Stimulated activated CD4-positive, alpha-beta T cell treated with anti-CD3 and anti-CD28 coated beads, TNF-alpha, amount 100 ng/mL, for 4 hours (primary cell): ENCODE results near the gene TPD52L1.

ENCODE experiments used
- DNase-seq, 3 experiments: peaks; one replicate each; pipeline ENCODE4 v3.0.0-alpha.2; 2020; ENCODE audit warnings: low read depth in 3 of 3

Gene TPD52L1

GRCh38 chr6:125208625-125209249 lies 55.2 kb downstream of the TPD52L1 start:
- DNase-seq = no peak

- no peak for DNase-seq
These were observed 57.1 kb downstream of the TPD52L1 start for GRCh38 chr6:125210667-125211066.

- no peak for DNase-seq
These were observed 57.8 kb downstream of the TPD52L1 start for GRCh38 chr6:125211352-125211751.

GRCh38 chr6:125212377-125212776 lies 58.8 kb downstream of the TPD52L1 start:
- no peak for DNase-seq

GRCh38 chr6:125213939-125214338 lies 60.4 kb downstream of the TPD52L1 start:
- no peak for DNase-seq

GRCh38 chr6:125215252-125215819 lies 61.8 kb downstream of the TPD52L1 start:
- no peak for DNase-seq

GRCh38 chr6:125216015-125216414 lies 62.4 kb downstream of the TPD52L1 start:
- DNase-seq = no peak

GRCh38 chr6:125217369-125217768 lies 63.8 kb downstream of the TPD52L1 start:
- no peak for DNase-seq

- no peak for DNase-seq
These were observed 64.4 kb downstream of the TPD52L1 start for GRCh38 chr6:125217992-125218391.

- DNase-seq = no peak
These were observed 65.9 kb downstream of the TPD52L1 start for GRCh38 chr6:125219361-125219895.

- DNase-seq = no peak
These were observed 67.1 kb downstream of the TPD52L1 start for GRCh38 chr6:125220712-125221111.

GRCh38 chr6:125222531-125223455 lies 69.2 kb downstream of the TPD52L1 start:
- DNase-seq = no peak

GRCh38 chr6:125224231-125224861 lies 70.8 kb downstream of the TPD52L1 start:
- no peak for DNase-seq

GRCh38 chr6:125227244-125227643 lies 73.7 kb downstream of the TPD52L1 start:
- DNase-seq = no peak

GRCh38 chr6:125228981-125229479 lies 75.5 kb downstream of the TPD52L1 start:
- no peak for DNase-seq

GRCh38 chr6:125230674-125231073 lies 77.1 kb downstream of the TPD52L1 start:
- no peak for DNase-seq

- no peak for DNase-seq
These were observed 77.6 kb downstream of the TPD52L1 start for GRCh38 chr6:125231133-125231532.

GRCh38 chr6:125231574-125232343 lies 78.2 kb downstream of the TPD52L1 start:
- no peak for DNase-seq

- DNase-seq = no peak
These were observed 78.9 kb downstream of the TPD52L1 start for GRCh38 chr6:125232466-125232865.

- DNase-seq = no peak
These were observed 79.6 kb downstream of the TPD52L1 start for GRCh38 chr6:125233202-125233601.
